CD14-positive monocyte (primary cell): Measurements from ENCODE around the gene CDH23. TPM values are rescaled to one million over a fixed set of nuclear protein-coding genes. Genes with fewer than 3 reads are reported as not detected.

Source experiments
- DNase-seq, 3 donors: peaks; one replicate each; pipeline ENCODE4 v3.0.0-alpha.2; 2011 to 2022
- H2AFZ ChIP-seq: 2 replicates; pipeline ENCODE4 v1.6.0; 2012; ENCODE audit warnings: mild to moderate bottlenecking, low read depth, low read length, inconsistent platforms; ENCODE audit not compliant: insufficient read depth, poor library complexity, severe bottlenecking
- H3K27ac ChIP-seq, 2 donors: 1 replicate in 1 of 2; 2 replicates in 1 of 2; pipeline ENCODE4 v1.5.1; 2012 to 2013; ENCODE audit warnings: low read length in 2 of 2, control low read depth in 1 of 2, inconsistent platforms in 1 of 2, low read depth in 1 of 2, mild to moderate bottlenecking in 1 of 2
- H3K27me3 ChIP-seq, 2 donors: one replicate each; pipeline versions ENCODE4 v1.6.0 to v1.6.1; 2011 to 2013; ENCODE audit warnings: low read length in 2 of 2; ENCODE audit not compliant: control insufficient read depth in 2 of 2, insufficient read depth in 2 of 2
- H3K36me3 ChIP-seq, 2 donors: replicated peaks in 1 of 2; 1 replicate in 1 of 2; 2 replicates in 1 of 2; pipeline versions ENCODE4 v1.5.1 to v1.6.1; 2012 to 2013; ENCODE audit warnings: low read length in 2 of 2, control low read depth in 1 of 2, inconsistent platforms in 1 of 2, mild to moderate bottlenecking in 1 of 2; ENCODE audit not compliant: insufficient read depth in 2 of 2, control insufficient read depth in 1 of 2
- H3K4me1 ChIP-seq, 2 donors: 1 replicate in 1 of 2; 2 replicates in 1 of 2; pipeline versions ENCODE4 v1.5.1 to v1.6.1; 2012 to 2013; ENCODE audit warnings: low read length in 2 of 2, control low read depth in 1 of 2, inconsistent platforms in 1 of 2, mild to moderate bottlenecking in 1 of 2, moderate library complexity in 1 of 2; ENCODE audit not compliant: insufficient read depth in 2 of 2, control insufficient read depth in 1 of 2
- H3K4me2 ChIP-seq: replicated peaks from 2 replicates; pipeline ENCODE3; 2012; ENCODE audit warnings: low read length, moderate library complexity, mild to moderate bottlenecking; ENCODE audit not compliant: poor library complexity, severe bottlenecking; ENCODE audit errors: extremely low read depth
- H3K4me3 ChIP-seq, 3 experiments: fragments of 200-600 bp in 1 of 3; sonication (generic) in 1 of 3; replicated peaks in 1 of 3; 1 replicate in 2 of 3; 2 replicates in 1 of 3; pipeline ENCODE4 v1.5.1; 2011 to 2013; ENCODE audit warnings: low read length in 3 of 3, mild to moderate bottlenecking in 3 of 3, control low read depth in 2 of 3, low read depth in 2 of 3, inconsistent platforms in 1 of 3, moderate library complexity in 1 of 3
- H3K79me2 ChIP-seq: 2 replicates; pipeline ENCODE4 v1.6.0; 2012; ENCODE audit warnings: mild to moderate bottlenecking, control low read depth, inconsistent platforms, low read length, moderate library complexity; ENCODE audit not compliant: insufficient read depth
- H3K9ac ChIP-seq: 2 replicates; pipeline ENCODE4 v1.6.0; 2017; ENCODE audit warnings: low read length, mild to moderate bottlenecking; ENCODE audit not compliant: insufficient read depth, poor library complexity, severe bottlenecking
- H3K9me3 ChIP-seq, 2 donors: replicated peaks in 1 of 2; 1 replicate in 1 of 2; 2 replicates in 1 of 2; pipeline versions ENCODE4 v1.5.1 to v1.6.1; 2012 to 2013; ENCODE audit warnings: low read length in 2 of 2, control low read depth in 1 of 2; ENCODE audit not compliant: control insufficient read depth in 1 of 2, insufficient read depth in 1 of 2
- H4K20me1 ChIP-seq: 2 replicates; pipeline ENCODE4 v1.6.0; 2012; ENCODE audit warnings: mild to moderate bottlenecking, low read length, control low read depth, moderate library complexity; ENCODE audit not compliant: insufficient read depth
- H3K27ac Mint-ChIP-seq, 7 donors: one replicate each; pipeline ENCODE4 v1.8.0; 2020; ENCODE audit warnings: mild to moderate bottlenecking in 7 of 7, mixed read lengths in 7 of 7, moderate library complexity in 6 of 7, inconsistent platforms in 2 of 7
- H3K27me3 Mint-ChIP-seq, 3 donors: one replicate each; pipeline ENCODE4 v1.8.0; 2021 to 2022; ENCODE audit warnings: low read depth in 3 of 3, mild to moderate bottlenecking in 3 of 3, mixed read lengths in 3 of 3, moderate library complexity in 3 of 3, inconsistent platforms in 1 of 3
- H3K36me3 Mint-ChIP-seq, 2 donors: one replicate each; pipeline ENCODE4 v1.8.0; 2020; ENCODE audit warnings: mixed read lengths in 2 of 2, inconsistent platforms in 1 of 2, mild to moderate bottlenecking in 1 of 2
- H3K4me1 Mint-ChIP-seq: one replicate; pipeline ENCODE4 v1.8.0; 2020; ENCODE audit warnings: mild to moderate bottlenecking, mixed read lengths
- H3K4me3 Mint-ChIP-seq, 2 donors: one replicate each; pipeline ENCODE4 v1.8.0; 2020; ENCODE audit warnings: mild to moderate bottlenecking in 2 of 2, mixed read lengths in 2 of 2, moderate library complexity in 1 of 2
- H3K9me3 Mint-ChIP-seq, 7 donors: one replicate each; pipeline ENCODE4 v1.8.0; 2020 to 2022; ENCODE audit warnings: mixed read lengths in 7 of 7, mild to moderate bottlenecking in 6 of 7, moderate library complexity in 6 of 7, inconsistent platforms in 2 of 7
- CTCF ChIP-seq: fragments of 200-600 bp; IDR thresholded peaks from one replicate; pipeline ENCODE4 v1.8.0; 2022; ENCODE audit warnings: antibody characterized with exemption, mild to moderate bottlenecking
- WGBS: methylation state at CpG from one replicate; pipeline ENCODE4 v1.1.5; 2013; ENCODE audit warnings: missing lambda C conversion rate; ENCODE audit not compliant: insufficient coverage; 5-methylcytosine and 5-hydroxymethylcytosine counted together
- intact Hi-C, 2 donors: fragments of 100-400 bp; cut with micrococcal nuclease; formaldehyde crosslinking; loops; one replicate each; pipeline versions ENCODE4 v1.15.0 to v1.15.1; 2023
- polyA plus RNA-seq, 3 donors: library from polyadenylated mRNA; depleted of rRNA in 1 of 3; unstranded in 2 of 3; stranded (reverse) in 1 of 3; fragments of 300-500 nt in 2 of 3; fragments of >200 nt in 1 of 3; fragmentation: Illumina TruSeq in 2 of 3; gene quantifications; 1 replicate in 2 of 3; 2 replicates in 1 of 3; pipeline ENCODE4 v1.2.3, GENCODE V29; 2012 to 2021

CDH23 gene
- polyA plus RNA-seq, 3 donors = 8.2 to 36.2 (median 10.5) TPM

- H4K20me1 ChIP-seq = peaks cover 93% of the 10 kb centered on the region
- Mint-ChIP-seq H3K4me1 (peaks cover 75% of the 10 kb centered on the region), H3K4me3 (peak overlapping the region; percentile 99), H3K27me3 (no peaks in the 10 kb centered on the region), H3K36me3 (peaks cover 60 to 72% of the 10 kb centered on the region in 2 donors), H3K27ac (peak overlapping the region; percentile 71 to 100 (median 87)), H3K9me3 (peaks cover 0 to 3% (median 0%) of the 10 kb centered on the region in 7 donors)
- no peaks in the 10 kb centered on the region for H3K27me3 ChIP-seq
- DNase-seq = peak; percentile 58 to 80 (median 59)
- H3K9ac ChIP-seq = peak overlapping the region; percentile 19
- H3K36me3 ChIP-seq = peaks cover 13 to 28% of the 10 kb centered on the region in 2 donors
- H2AFZ ChIP-seq = no peak overlapping the region
- H3K4me1 ChIP-seq = peaks cover 81 to 86% of the 10 kb centered on the region in 2 donors
- peak overlapping the region; percentile 88 to 99 (median 93) for H3K4me3 ChIP-seq
- peak overlapping the region; percentile 95 for H3K4me2 ChIP-seq
- H3K79me2 ChIP-seq = peaks cover 95% of the 10 kb centered on the region
- TF ChIP-seq CTCF = no peak
- peak overlapping the region; percentile 61 to 97 for H3K27ac ChIP-seq
- WGBS = 20% methylated on average over 1 of the region's 3 CpGs
- intact Hi-C loops = no loop called here
- no peaks in the 10 kb centered on the region for H3K9me3 ChIP-seq
These were observed 450.1 kb downstream of the CDH23 start for GRCh38 chr10:71846816-71847215.

- Histone ChIP-seq H3K79me2 (peaks cover 89% of the 10 kb centered on the region), H3K4me1 (peaks cover 81 to 86% of the 10 kb centered on the region in 2 donors), H3K4me3 (peak overlapping the region; percentile 88 to 99 (median 93)), H3K27ac (peak overlapping the region; percentile 61 to 97), H2AFZ (no peak overlapping the region), H3K9ac (peak overlapping the region; percentile 99), H3K9me3 (no peaks in the 10 kb centered on the region), H3K4me2 (peak overlapping the region; percentile 95), H3K27me3 (no peaks in the 10 kb centered on the region), H3K36me3 (peaks cover 13 to 25% of the 10 kb centered on the region in 2 donors), H4K20me1 (peaks cover 87% of the 10 kb centered on the region)
- Mint-ChIP-seq H3K4me1 (peaks cover 77% of the 10 kb centered on the region), H3K9me3 (peaks cover 0 to 3% (median 0%) of the 10 kb centered on the region in 7 donors), H3K4me3 (peak overlapping the region; percentile 99), H3K36me3 (peaks cover 57 to 69% of the 10 kb centered on the region in 2 donors), H3K27me3 (no peaks in the 10 kb centered on the region), H3K27ac (peak overlapping the region; percentile 71 to 100 (median 87))
- intact Hi-C loops = no loop called here
- no peak for DNase-seq
- 100% methylated on average over 4 of the region's 8 CpGs for WGBS
- TF ChIP-seq CTCF = no peak
These were observed 450.7 kb downstream of the CDH23 start for GRCh38 chr10:71847418-71847817.
